Ovary (tissue), 9 donors: Measurements from ENCODE around the gene ALDH1L2. TPM values are rescaled to one million over a fixed set of nuclear protein-coding genes. Genes with fewer than 3 reads are reported as not detected.

Experiments used
- DNase-seq, 5 donors: peaks; one replicate each; pipeline ENCODE4 v3.0.0-alpha.2; 2019 to 2020
- H3K27ac ChIP-seq, 2 donors: fragments of 200-600 bp; one replicate each; pipeline versions ENCODE4 v1.5.1 to v1.8.0; 2019 to 2022
- H3K27me3 ChIP-seq: fragments of 200-600 bp; one replicate; pipeline ENCODE4 v1.8.0; 2022
- H3K36me3 ChIP-seq: fragments of 200-600 bp; sonication (generic); one replicate; pipeline ENCODE4 v1.5.1; 2019
- H3K4me1 ChIP-seq: one replicate; pipeline ENCODE4 v1.8.1; 2013; ENCODE audit warnings: mild to moderate bottlenecking, moderate library complexity; ENCODE audit not compliant: insufficient read depth
- H3K4me3 ChIP-seq: fragments of 200-600 bp; sonication (generic); one replicate; pipeline ENCODE4 v1.5.1; 2017
- H3K9me3 ChIP-seq, 2 donors: fragments of 200-600 bp in 1 of 2; sonication (generic) in 1 of 2; one replicate each; pipeline versions ENCODE4 v1.5.1 to v1.8.1; 2013 to 2019; ENCODE audit warnings: mild to moderate bottlenecking in 1 of 2, moderate library complexity in 1 of 2
- EP300 ChIP-seq: sonication (generic); formaldehyde crosslinking; IDR thresholded peaks from one replicate; pipeline ENCODE4 v1.6.1; 2017; ENCODE audit warnings: antibody characterized with exemption
- POLR2A ChIP-seq: fragments of 450-650 bp; IDR thresholded peaks from one replicate; pipeline ENCODE4 v1.6.1; 2017; ENCODE audit warnings: antibody characterized with exemption, mild to moderate bottlenecking, moderate library complexity
- WGBS, 3 donors: extraction: QIAGEN DNeasy Blood & Tissue Kit in 1 of 3; methylation state at CpG; one replicate each; pipeline versions ENCODE4 v1.1.5 to v1.1.7; 2013 to 2017; 5-methylcytosine and 5-hydroxymethylcytosine counted together
- intact Hi-C, 4 donors: fragments of 100-400 bp; cut with DNase I; formaldehyde crosslinking; loops; one replicate each; pipeline versions ENCODE4 v1.11.0 to v1.15.1; 2022 to 2023
- polyA plus RNA-seq, 2 donors: library from polyadenylated mRNA; stranded (reverse); fragments of 200-250 nt in 1 of 2; fragments of 350-450 nt in 1 of 2; fragmentation: Illumina TruSeq in 1 of 2; extraction: RNeasy Lipid Tissue Mini Kit (QIAGEN cat#74804) in 1 of 2; gene quantifications; one replicate each; pipeline ENCODE4 v1.2.3, GENCODE V29; 2013 to 2014
- total RNA-seq, 7 donors: library from RNA; depleted of rRNA in 2 of 7; stranded (reverse); fragments of >200 nt in 2 of 7; fragmentation: NEBNext Ultra II Directional in 3 of 7; extraction: Animal tissue kit (Norgen Biotek cat#: 25700) in 3 of 7; gene quantifications; one replicate each; pipeline versions ENCODE4 v1.1.0 to v1.2.4, GENCODE V29; 2016 to 2023
- TF ChIP-seq, protein P1 (sequence below), 3 donors: fragments of 450-650 bp in 2 of 3; fragments of 200-600 bp in 1 of 3; IDR thresholded peaks; one replicate each; pipeline versions ENCODE4 v1.5.1 to v1.8.0; 2016 to 2022; ENCODE audit warnings: antibody characterized with exemption in 3 of 3, mild to moderate bottlenecking in 1 of 3
- donor health status: DM: no; HTN: no; CAD: no; lungs with moderate emphysema.
- donor health status: DM: no; HTN: no; CAD: no.
- donor health status: Bipolar disorder and iron deficiency.
- donor health status: DM: yes; HTN: yes; CAD: no.
- donor health status: DM: no; HTN: no; CAD: no.
- donor health status: DM: yes; HTN: yes; CAD: no.

Gene ALDH1L2
- total and polyA plus RNA-seq, 9 donors = 0.38 to 36.4 (median 1.3) TPM

DNA sequence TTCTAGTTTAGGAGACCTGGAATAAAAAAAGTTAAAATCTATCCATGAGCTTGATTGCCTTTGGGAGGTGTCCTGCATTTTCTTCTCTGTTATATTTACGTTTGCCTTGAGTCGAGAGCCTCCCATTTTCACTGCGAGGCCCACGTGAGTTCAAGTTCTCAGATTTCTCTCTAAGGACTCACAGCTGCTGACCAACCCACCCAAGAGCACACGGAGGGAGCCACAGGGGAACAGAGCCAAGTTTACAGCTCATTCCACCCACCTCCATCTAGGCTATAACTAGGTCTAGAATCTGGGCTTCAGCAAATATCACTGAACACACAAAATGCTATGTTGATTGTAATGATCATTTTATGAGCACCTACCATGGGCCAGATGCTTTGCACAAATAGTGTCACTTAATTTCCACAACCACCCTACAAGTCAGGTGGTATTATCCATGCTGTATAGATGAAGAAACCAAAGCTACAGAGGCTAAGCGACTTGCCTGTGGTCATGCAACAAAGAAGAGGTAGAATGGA is 16.7 kb downstream of the ALDH1L2 start:
- H3K4me1 ChIP-seq = no peaks in the 10 kb centered on the region
- TF ChIP-seq, protein P1, sequence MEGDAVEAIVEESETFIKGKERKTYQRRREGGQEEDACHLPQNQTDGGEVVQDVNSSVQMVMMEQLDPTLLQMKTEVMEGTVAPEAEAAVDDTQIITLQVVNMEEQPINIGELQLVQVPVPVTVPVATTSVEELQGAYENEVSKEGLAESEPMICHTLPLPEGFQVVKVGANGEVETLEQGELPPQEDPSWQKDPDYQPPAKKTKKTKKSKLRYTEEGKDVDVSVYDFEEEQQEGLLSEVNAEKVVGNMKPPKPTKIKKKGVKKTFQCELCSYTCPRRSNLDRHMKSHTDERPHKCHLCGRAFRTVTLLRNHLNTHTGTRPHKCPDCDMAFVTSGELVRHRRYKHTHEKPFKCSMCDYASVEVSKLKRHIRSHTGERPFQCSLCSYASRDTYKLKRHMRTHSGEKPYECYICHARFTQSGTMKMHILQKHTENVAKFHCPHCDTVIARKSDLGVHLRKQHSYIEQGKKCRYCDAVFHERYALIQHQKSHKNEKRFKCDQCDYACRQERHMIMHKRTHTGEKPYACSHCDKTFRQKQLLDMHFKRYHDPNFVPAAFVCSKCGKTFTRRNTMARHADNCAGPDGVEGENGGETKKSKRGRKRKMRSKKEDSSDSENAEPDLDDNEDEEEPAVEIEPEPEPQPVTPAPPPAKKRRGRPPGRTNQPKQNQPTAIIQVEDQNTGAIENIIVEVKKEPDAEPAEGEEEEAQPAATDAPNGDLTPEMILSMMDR (IDR thresholded peaks at IDR 0.05) = no peak
- TF ChIP-seq EP300 = no peak
- no peak for TF ChIP-seq POLR2A
- H3K27ac ChIP-seq = no peak overlapping the region
- DNase-seq = no peak
- no peaks in the 10 kb centered on the region for H3K36me3 ChIP-seq
- intact Hi-C loops = no loop called here
- no peaks in the 10 kb centered on the region for H3K9me3 ChIP-seq
- 28 to 41% (median 36%) methylated on average over 6 of the region's 6 CpGs for WGBS, 3 donors
- H3K27me3 ChIP-seq = no peaks in the 10 kb centered on the region
- H3K4me3 ChIP-seq = no peak overlapping the region

DNA sequence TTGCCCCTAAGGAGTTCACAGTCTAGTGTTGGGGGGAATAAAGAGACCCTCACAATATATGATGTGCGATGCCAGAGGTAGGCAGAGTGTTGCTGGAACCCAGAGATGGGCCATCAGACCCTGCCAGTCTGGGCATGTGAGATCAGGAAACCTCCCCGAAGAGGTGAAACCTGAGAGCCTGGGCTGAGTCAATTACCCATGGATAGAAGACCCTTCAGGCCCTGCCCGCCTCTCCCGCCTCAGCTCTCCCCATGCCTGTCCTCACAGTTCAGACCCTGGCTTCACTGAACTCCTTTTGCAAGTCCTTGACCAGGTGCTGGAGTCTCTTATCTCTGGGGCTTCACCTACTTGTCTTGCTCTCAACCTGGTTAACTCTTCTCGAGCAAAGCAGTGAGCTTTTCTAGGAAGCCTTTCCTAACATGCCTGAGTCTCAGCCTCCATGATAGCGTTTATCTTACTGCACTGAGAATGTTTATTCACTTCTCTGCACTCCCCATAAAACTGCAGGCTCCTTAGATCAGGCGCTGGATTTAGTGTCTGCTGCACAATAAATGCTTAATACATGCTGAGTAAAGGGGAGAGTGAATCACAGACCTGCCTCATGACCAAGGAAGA is 19.6 kb downstream of the ALDH1L2 start:
- Histone ChIP-seq H3K4me1 (no peaks in the 10 kb centered on the region), H3K36me3 (no peaks in the 10 kb centered on the region), H3K9me3 (no peaks in the 10 kb centered on the region), H3K27me3 (no peaks in the 10 kb centered on the region), H3K4me3 (no peak overlapping the region), H3K27ac (no peak overlapping the region)
- 72 to 81% (median 76%) methylated on average over 7 of the region's 7 CpGs for WGBS, 3 donors
- DNase-seq = no peak
- TF ChIP-seq EP300 = no peak
- intact Hi-C loops = no loop called here

DNA sequence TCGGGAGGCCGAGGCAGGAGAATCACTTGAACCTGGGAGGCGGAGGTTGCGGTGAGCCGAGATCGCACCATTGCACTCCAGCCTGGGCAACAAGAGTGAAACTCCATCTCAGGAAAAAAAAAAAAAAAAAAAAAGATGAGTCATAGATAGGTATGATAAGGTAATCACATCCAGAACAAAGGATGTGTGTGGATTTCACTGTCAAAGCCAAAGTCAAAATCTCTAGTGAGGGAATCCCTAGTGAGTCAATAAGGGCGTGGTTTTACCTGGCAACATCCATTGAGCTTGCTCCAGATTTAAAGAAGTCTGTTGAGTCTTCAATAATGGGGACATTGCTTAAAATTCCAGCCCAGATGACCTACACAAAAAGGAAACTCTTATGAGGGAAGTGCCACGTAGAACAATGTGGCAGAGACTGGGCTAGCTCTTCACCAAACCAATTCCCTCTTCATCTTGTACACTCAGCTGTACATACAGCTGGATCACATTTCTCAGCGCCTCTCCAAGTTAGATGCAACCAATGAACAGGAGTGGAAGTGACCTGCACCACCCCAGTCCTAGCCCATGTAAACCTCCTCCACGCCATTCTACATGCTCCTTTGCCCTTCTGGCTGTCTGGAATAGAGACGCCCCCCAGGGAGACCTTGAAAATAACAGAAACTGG is 23.4 kb downstream of the ALDH1L2 start:
- WGBS, 3 donors = 89 to 96% (median 91%) methylated on average over 9 to 11 of the region's 11 CpGs
- no peaks in the 10 kb centered on the region for H3K36me3 ChIP-seq
- H3K4me3 ChIP-seq = no peak overlapping the region
- H3K27ac ChIP-seq = no peak overlapping the region
- no peak for DNase-seq
- H3K9me3 ChIP-seq = no peaks in the 10 kb centered on the region
- H3K4me1 ChIP-seq = no peaks in the 10 kb centered on the region
- no peak for TF ChIP-seq POLR2A
- no peak for TF ChIP-seq EP300
- TF ChIP-seq, protein P1 (IDR thresholded peaks at IDR 0.05) = no peak
- no peaks in the 10 kb centered on the region for H3K27me3 ChIP-seq
- intact Hi-C loops = no loop called here

DNA sequence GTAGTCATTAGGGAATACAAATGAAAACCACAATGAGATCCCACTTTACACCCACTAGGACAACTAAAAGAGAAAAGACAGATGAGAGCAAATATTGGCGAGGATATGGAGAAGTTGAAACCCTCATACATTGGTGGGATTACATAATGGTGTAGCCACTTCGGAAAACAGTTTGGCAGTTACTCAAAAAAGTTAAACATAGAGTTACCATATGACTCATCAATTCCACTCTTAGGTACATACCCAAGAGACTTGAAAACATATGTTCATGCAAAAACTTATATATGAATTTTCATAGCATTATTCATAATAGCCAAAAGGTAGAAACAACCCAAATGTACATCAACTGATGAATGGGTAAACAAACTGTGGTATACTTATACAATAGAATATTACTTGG is 27.1 kb downstream of the ALDH1L2 start:
- H3K9me3 ChIP-seq = no peaks in the 10 kb centered on the region
- no peak for DNase-seq
- peaks cover 1% of the 10 kb centered on the region for H3K4me1 ChIP-seq
- 90 to 95% (median 94%) methylated on average over 2 of the region's 2 CpGs for WGBS, 3 donors
- no peaks in the 10 kb centered on the region for H3K36me3 ChIP-seq
- H3K27ac ChIP-seq = no peak overlapping the region
- TF ChIP-seq EP300 = no peak
- TF ChIP-seq, protein P1 (IDR thresholded peaks at IDR 0.05) = no peak
- no peak for TF ChIP-seq POLR2A
- H3K4me3 ChIP-seq = no peak overlapping the region
- no peaks in the 10 kb centered on the region for H3K27me3 ChIP-seq
- intact Hi-C loops = loop anchor here in 2 of 4 donors (10.0 kb wide), 1 partner anchor 672 kb away; no protein-coding TSS in a partner anchor

DNA sequence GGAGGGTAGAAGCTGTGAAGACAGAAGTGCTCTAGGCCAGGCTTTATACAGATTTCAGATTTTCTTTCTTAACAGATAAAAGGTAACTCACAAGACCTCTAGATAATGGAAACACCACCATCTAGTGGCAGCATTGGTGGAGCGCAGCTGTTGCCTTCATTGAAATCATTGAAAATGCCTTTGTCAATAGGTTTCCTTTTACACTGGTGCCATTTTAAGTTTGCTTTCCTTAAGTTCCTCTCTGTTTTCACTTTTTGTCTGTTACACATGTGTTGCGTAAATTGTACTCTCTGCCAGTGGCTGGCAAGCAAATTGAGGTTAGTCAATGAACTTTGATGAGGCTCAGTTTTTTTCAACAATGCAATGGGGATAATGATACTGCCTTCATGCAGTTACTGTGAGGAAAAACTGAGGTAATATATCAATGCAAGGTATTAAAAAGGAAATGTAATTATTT is 31.1 kb downstream of the ALDH1L2 start:
- Histone ChIP-seq H3K4me1 (peaks cover 1% of the 10 kb centered on the region), H3K4me3 (no peak overlapping the region), H3K27ac (no peak overlapping the region), H3K36me3 (no peaks in the 10 kb centered on the region), H3K9me3 (no peaks in the 10 kb centered on the region), H3K27me3 (no peaks in the 10 kb centered on the region)
- no peak for TF ChIP-seq EP300
- TF ChIP-seq, protein P1 (IDR thresholded peaks at IDR 0.05) = peak; percentile 78 to 81 (median 78)
- DNase-seq = peak; percentile 40 to 78 (median 62)
- intact Hi-C loops = loop anchor here in 3 of 4 donors (5.0 to 10.0 kb wide), 2 partner anchors 668 to 671 kb away; no protein-coding TSS in a partner anchor
- 7 to 13% (median 7%) methylated on average over 2 of the region's 2 CpGs for WGBS, 3 donors
